ENCODE measurements around the gene JAG1. TPM values are rescaled to one million over a fixed set of nuclear protein-coding genes. Genes with fewer than 3 reads are reported as not detected.

Gene JAG1
- total RNA-seq, 1 experiment from 2014 or later = 176 TPM

DNA sequence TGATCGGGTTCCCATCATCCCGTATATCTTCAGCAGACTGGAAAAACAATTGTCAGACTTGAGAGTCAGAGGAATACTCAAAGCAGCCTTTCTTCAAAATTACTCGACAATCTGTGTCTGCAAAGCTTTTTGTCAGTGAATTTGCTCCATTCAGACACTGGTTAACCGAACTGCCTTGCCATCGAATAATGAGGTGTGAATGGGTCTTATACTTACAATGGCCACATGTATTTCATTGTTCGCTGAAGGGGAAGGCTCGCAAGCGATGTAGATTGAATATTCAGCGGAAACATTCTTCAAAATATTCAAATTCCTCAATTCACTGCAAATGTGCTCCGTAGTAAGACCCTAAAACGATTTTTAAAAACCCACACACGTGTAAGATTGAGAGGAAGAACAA lies 32.9 kb downstream of the JAG1 start:
- ChIA-PET CTCF (no interaction called here), POLR2A (ENCODE audit: unreplicated experiment) (no interaction called here)
- H3F3A ChIP-seq (ENCODE audit: low read length, unreplicated experiment) = peaks cover 6% of the 10 kb centered on the region
- intact Hi-C loops (cut with micrococcal nuclease) = no loop called here
- no peak for ATAC-seq
- no peak overlapping the region for H3K9ac ChIP-seq (ENCODE audit: low read length)
- peaks cover 90% of the 10 kb centered on the region for H3K36me3 ChIP-seq (ENCODE audit: low read depth, low read length)
- DNase-seq = no peak
- H3K9me2 ChIP-seq (replicated peaks; ENCODE audit: low read length) = no peaks in the 10 kb centered on the region
- H2AFZ ChIP-seq (ENCODE audit: low read length) = no peak overlapping the region
- no peak overlapping the region for H3K27ac ChIP-seq (ENCODE audit: low read length)
- no TSS peak for BruUV-seq (replicated peaks)
- H3K9me3 ChIP-seq (ENCODE audit: low read length) = no peaks in the 10 kb centered on the region
- TF ChIP-seq, protein P1, sequence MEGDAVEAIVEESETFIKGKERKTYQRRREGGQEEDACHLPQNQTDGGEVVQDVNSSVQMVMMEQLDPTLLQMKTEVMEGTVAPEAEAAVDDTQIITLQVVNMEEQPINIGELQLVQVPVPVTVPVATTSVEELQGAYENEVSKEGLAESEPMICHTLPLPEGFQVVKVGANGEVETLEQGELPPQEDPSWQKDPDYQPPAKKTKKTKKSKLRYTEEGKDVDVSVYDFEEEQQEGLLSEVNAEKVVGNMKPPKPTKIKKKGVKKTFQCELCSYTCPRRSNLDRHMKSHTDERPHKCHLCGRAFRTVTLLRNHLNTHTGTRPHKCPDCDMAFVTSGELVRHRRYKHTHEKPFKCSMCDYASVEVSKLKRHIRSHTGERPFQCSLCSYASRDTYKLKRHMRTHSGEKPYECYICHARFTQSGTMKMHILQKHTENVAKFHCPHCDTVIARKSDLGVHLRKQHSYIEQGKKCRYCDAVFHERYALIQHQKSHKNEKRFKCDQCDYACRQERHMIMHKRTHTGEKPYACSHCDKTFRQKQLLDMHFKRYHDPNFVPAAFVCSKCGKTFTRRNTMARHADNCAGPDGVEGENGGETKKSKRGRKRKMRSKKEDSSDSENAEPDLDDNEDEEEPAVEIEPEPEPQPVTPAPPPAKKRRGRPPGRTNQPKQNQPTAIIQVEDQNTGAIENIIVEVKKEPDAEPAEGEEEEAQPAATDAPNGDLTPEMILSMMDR (conservative IDR thresholded peaks at IDR 0.05; ENCODE audit: low read depth, low read length) = no peak
- no peak for TF ChIP-seq EZH2 (IDR thresholded peaks at IDR 0.05; ENCODE audit: low read length, unreplicated experiment)
- TF ChIP-seq EZH2phosphoT487 (IDR thresholded peaks at IDR 0.05; ENCODE audit: borderline replicate concordance, low read length) = no peak
- H3K79me2 ChIP-seq (ENCODE audit: low read length) = peaks cover 4% of the 10 kb centered on the region; the same call in 1 of the 2 replicates
- no peak overlapping the region for H3K4me2 ChIP-seq (ENCODE audit: low read length)
- peaks cover 25% of the 10 kb centered on the region for H4K20me1 ChIP-seq (ENCODE audit: low read length)
- no peaks in the 10 kb centered on the region for H3K27me3 ChIP-seq (ENCODE audit: low read length)
- no peaks in the 10 kb centered on the region for H3K4me1 ChIP-seq (ENCODE audit: insufficient read depth, low read length)
- H3K4me3 ChIP-seq (ENCODE audit: low read length) = no peak overlapping the region

DNA sequence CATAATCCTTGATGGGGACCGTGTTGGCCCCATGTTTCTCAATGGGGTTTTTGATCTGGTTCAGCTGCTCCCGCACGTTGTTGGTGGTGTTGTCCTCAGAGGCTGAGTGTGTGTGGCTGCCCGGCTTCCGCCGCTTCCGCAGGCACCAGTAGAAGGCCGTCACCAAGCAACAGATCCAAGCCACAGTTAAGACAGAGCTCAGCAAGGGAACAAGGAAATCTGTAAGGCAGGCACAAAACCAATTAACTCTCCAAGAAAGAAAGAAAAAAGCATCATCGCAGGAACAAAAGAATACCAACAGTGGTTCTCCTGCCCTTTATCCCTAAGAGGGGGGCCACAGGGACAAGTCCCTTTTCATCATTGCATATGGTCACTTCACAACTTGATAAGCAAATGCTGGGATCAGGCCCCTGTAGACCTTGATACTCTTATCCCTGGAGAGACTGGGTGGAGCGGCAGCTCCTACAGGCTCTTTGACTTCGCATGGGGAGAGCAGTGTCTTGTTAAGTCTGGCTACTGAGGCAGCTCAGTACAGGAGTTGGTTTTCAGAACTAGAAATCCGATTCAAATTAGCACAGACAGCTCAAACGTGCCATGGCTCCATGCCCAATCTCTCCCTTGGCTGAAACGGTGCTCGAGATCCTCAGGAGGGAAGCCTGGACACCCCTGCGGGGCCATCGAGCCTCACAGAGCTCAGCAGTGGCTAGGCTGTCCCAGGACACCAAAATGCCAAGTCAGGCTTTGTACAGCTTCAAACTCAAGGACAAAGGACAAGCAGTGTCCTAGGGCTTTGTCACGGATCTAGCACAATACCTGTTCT lies 33.9 kb downstream of the JAG1 start:
- H3K36me3 ChIP-seq (ENCODE audit: low read depth, low read length) = peaks cover 81% of the 10 kb centered on the region
- peaks cover 7% of the 10 kb centered on the region; the same call in 1 of the 2 replicates for H3K4me1 ChIP-seq (ENCODE audit: insufficient read depth, low read length)
- no peak for DNase-seq
- H3K9me2 ChIP-seq (replicated peaks; ENCODE audit: low read length) = no peaks in the 10 kb centered on the region
- H4K20me1 ChIP-seq (ENCODE audit: low read length) = peaks cover 15% of the 10 kb centered on the region; the same call in 1 of the 2 replicates
- H3K9ac ChIP-seq (ENCODE audit: low read length) = no peak overlapping the region
- peaks cover 4% of the 10 kb centered on the region; the same call in 1 of the 2 replicates for H3K79me2 ChIP-seq (ENCODE audit: low read length)
- TF ChIP-seq, protein P1 (conservative IDR thresholded peaks at IDR 0.05; ENCODE audit: low read depth, low read length) = no peak
- no peak for TF ChIP-seq EZH2phosphoT487 (IDR thresholded peaks at IDR 0.05; ENCODE audit: borderline replicate concordance, low read length)
- TF ChIP-seq EZH2 (IDR thresholded peaks at IDR 0.05; ENCODE audit: low read length, unreplicated experiment) = no peak
- POLR2A ChIA-PET (ENCODE audit: unreplicated experiment) = no interaction called here
- H3K9me3 ChIP-seq (ENCODE audit: low read length) = no peaks in the 10 kb centered on the region
- intact Hi-C loops (cut with micrococcal nuclease) = loop anchor here (5.0 kb wide), 2 partner anchors 43 to 88 kb away; no protein-coding TSS in a partner anchor
- CTCF ChIA-PET = no interaction called here
- H2AFZ ChIP-seq (ENCODE audit: low read length) = no peak overlapping the region
- no peak overlapping the region for H3K4me2 ChIP-seq (ENCODE audit: low read length)
- no peak for ATAC-seq
- BruUV-seq (replicated peaks) = no TSS peak
- H3F3A ChIP-seq (ENCODE audit: low read length, unreplicated experiment) = peaks cover 10% of the 10 kb centered on the region
- H3K4me3 ChIP-seq (ENCODE audit: low read length) = no peak overlapping the region
- no peaks in the 10 kb centered on the region for H3K27me3 ChIP-seq (ENCODE audit: low read length)
- H3K27ac ChIP-seq (ENCODE audit: low read length) = peak overlapping the region; percentile 6; the same call in 1 of the 2 replicates

Measured in PC-3 (cell line).